ENCODE results near the gene CARM1.

- TF ChIP-seq CTCF (IDR thresholded peaks at IDR 0.05) (no peak), POLR2A (IDR thresholded peaks at IDR 0.05) (no peak)
These were observed 17.1 kb downstream of the CARM1 start for GRCh38 chr19:10888421-10888866.

Measured in body of pancreas (tissue), 4 donors.